HepG2 (cell line): ENCODE data around the gene TRMT1.

Experiments used
- FOXP1 ChIP-seq, 2 experiments: fragments of 450-650 bp in 1 of 2; IDR thresholded peaks; 2 replicates each; pipeline ENCODE4 v1.6.1; 2017 to 2018; ENCODE audit warnings: antibody characterized with exemption in 1 of 2
- TAF1 ChIP-seq: sonication (generic); formaldehyde crosslinking; IDR thresholded peaks from 2 replicates; pipeline ENCODE4 v1.4.0; 2020; ENCODE audit warnings: missing genetic modification reagents

DNA sequence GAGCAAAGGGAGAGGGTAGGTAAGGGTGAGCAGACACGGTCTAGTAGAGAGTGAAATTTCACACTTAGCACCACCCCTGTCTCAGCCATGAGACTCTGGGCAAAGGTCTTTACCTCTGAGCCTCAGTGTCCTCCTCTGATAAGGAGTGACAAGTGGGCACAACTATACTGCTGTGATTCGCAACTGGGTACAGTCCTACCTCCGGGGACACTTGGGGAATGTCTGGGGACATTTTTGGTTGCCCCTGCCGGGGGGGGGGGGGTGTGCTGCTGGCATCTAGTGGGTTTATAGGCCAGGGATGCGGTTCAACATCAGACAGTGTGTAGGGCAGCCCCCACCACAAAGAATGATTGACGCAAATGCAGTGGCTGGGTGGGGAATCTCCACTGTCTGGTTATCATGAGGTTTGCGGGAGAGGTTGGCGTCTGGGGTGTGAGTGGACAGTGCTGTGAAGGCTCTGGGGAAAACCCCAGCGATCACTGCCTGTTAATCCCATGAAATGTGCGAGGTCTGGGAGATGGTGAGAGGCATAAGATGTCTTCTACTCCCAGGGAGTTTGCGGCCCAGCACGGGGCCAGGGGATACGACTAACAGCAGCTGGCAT is 5.8 kb upstream of the TRMT1 start:
- no peak for TF ChIP-seq FOXP1 (IDR thresholded peaks at IDR 0.05)
- TF ChIP-seq FOXP1 (CRISPR knock-in tag; IDR thresholded peaks at IDR 0.05), result no peak
- TF ChIP-seq TAF1, result no peak
